SU-DHL-6 (cell line): Measurements from ENCODE around the gene ACTR6.
"Not testable (repeated sequence)": the region's sequence is repeated elsewhere in the genome, so short reads cannot be mapped to it uniquely, and the experiment has no call there.

Experiments used
- H2AFZ ChIP-seq: fragments of 200-600 bp; sonication (generic); 2 replicates; pipeline ENCODE4 v1.6.1; 2014; ENCODE audit warnings: low read depth, mild to moderate bottlenecking, moderate library complexity, mixed read lengths, antibody characterized with exemption, low read length; ENCODE audit not compliant: severe bottlenecking
- H3F3A ChIP-seq: fragments of 200-600 bp; shearing (Covaris generic); 2 replicates; pipeline ENCODE4 v1.6.0; 2016; ENCODE audit warnings: antibody characterized with exemption, mild to moderate bottlenecking; ENCODE audit not compliant: insufficient read depth
- H3K27ac ChIP-seq: fragments of 200-600 bp; sonication (generic); 2 replicates; pipeline ENCODE4 v1.5.1; 2016; ENCODE audit warnings: low read depth, mild to moderate bottlenecking, low read length, moderate library complexity, mixed read lengths
- H3K27me3 ChIP-seq: fragments of 200-600 bp; sonication (generic), shearing (Covaris generic); 2 replicates; pipeline ENCODE4 v1.6.0; 2014; ENCODE audit warnings: mild to moderate bottlenecking, low read length
- H3K36me3 ChIP-seq: fragments of 200-600 bp; sonication (generic); 2 replicates; pipeline ENCODE4 v1.6.1; 2014; ENCODE audit warnings: mild to moderate bottlenecking, low read length, mixed read lengths
- H3K4me2 ChIP-seq: fragments of 300-600, 200-600 bp; shearing (Covaris generic), sonication (generic); 2 replicates; pipeline ENCODE4 v1.6.0; 2014; ENCODE audit warnings: low read length, low read depth, mild to moderate bottlenecking; ENCODE audit not compliant: poor library complexity, severe bottlenecking
- H3K4me3 ChIP-seq: fragments of 200-600 bp; sonication (generic); 2 replicates; pipeline ENCODE4 v1.5.1; 2014; ENCODE audit warnings: antibody characterized with exemption, low read length, mild to moderate bottlenecking, mixed read lengths; ENCODE audit not compliant: insufficient read depth, poor library complexity, severe bottlenecking
- H3K79me2 ChIP-seq: fragments of 200-600 bp; sonication (generic); 2 replicates; pipeline ENCODE4 v1.6.1; 2014; ENCODE audit warnings: mild to moderate bottlenecking, low read length, moderate library complexity; ENCODE audit not compliant: insufficient read depth
- H3K9ac ChIP-seq: fragments of 200-600 bp; sonication (generic); 2 replicates; pipeline ENCODE4 v1.7.0; 2014; ENCODE audit warnings: mild to moderate bottlenecking, low read length
- H3K9me2 ChIP-seq: fragments of 200-600 bp; sonication (generic); replicated peaks from 2 replicates; pipeline ENCODE4 v1.6.1; 2014; ENCODE audit warnings: low read length; ENCODE audit not compliant: insufficient read depth
- H3K9me3 ChIP-seq: fragments of 200-600 bp; sonication (generic); 2 replicates; pipeline ENCODE4 v1.6.1; 2014; ENCODE audit warnings: low read length, mixed read lengths; ENCODE audit not compliant: insufficient read depth
- H4K20me1 ChIP-seq: fragments of 200-600 bp; sonication (generic); 2 replicates; pipeline ENCODE4 v1.6.1; 2014; ENCODE audit warnings: low read depth, mild to moderate bottlenecking, antibody characterized with exemption, low read length, moderate library complexity, mixed read lengths
- CTCF ChIP-seq: fragments of 200-600 bp; sonication (generic); IDR thresholded peaks from one replicate; pipeline ENCODE4 v1.5.1; 2017; ENCODE audit warnings: antibody characterized with exemption, mild to moderate bottlenecking, low read length, moderate library complexity; ENCODE audit not compliant: insufficient read depth, poor library complexity, severe bottlenecking
- EZH2phosphoT487 ChIP-seq: fragments of 200-600 bp; sonication (generic), shearing (Covaris generic); conservative IDR thresholded peaks from 2 replicates; pipeline ENCODE4 v1.6.1; 2018; ENCODE audit warnings: mild to moderate bottlenecking, antibody characterized with exemption, low read length, moderate library complexity, mixed read lengths

The ACTR6 gene

GRCh38 chr12:100254876-100255275 is 54.3 kb downstream of the ACTR6 start:
- Histone ChIP-seq H3K9ac (no peak overlapping the region), H3K27me3 (no peaks in the 10 kb centered on the region), H3K4me2 (no peak overlapping the region), H3K4me3 (no peak overlapping the region), H3K9me3 (no peaks in the 10 kb centered on the region), H3F3A (no peaks in the 10 kb centered on the region), H3K9me2 (no peaks in the 10 kb centered on the region), H3K36me3 (no peaks in the 10 kb centered on the region), H2AFZ (no peak overlapping the region), H4K20me1 (no peaks in the 10 kb centered on the region), H3K79me2 (no peaks in the 10 kb centered on the region), H3K27ac (no peak overlapping the region)
- TF ChIP-seq EZH2phosphoT487 (no peak), CTCF (no peak)

- H3K9ac ChIP-seq: no peak overlapping the region
- no peaks in the 10 kb centered on the region for H3K36me3 ChIP-seq
- no peak overlapping the region for H3K4me2 ChIP-seq
- no peak overlapping the region for H3K27ac ChIP-seq
- H4K20me1 ChIP-seq: no peaks in the 10 kb centered on the region
- no peaks in the 10 kb centered on the region for H3K9me2 ChIP-seq
- H3K4me3 ChIP-seq: no peak overlapping the region
- TF ChIP-seq EZH2phosphoT487: no peak
- TF ChIP-seq CTCF: no peak
- no peaks in the 10 kb centered on the region for H3F3A ChIP-seq
- H3K79me2 ChIP-seq: no peaks in the 10 kb centered on the region
- no peaks in the 10 kb centered on the region for H3K9me3 ChIP-seq
- H2AFZ ChIP-seq: no peak overlapping the region
- no peaks in the 10 kb centered on the region for H3K27me3 ChIP-seq
Observed at GRCh38 chr12:100258127-100258526, 57.5 kb downstream of the ACTR6 start.

- no peak overlapping the region for H3K27ac ChIP-seq
- no peak overlapping the region for H3K9ac ChIP-seq
- H4K20me1 ChIP-seq: peaks cover 3% of the 10 kb centered on the region; the same call in 1 of the 2 replicates
- H3K9me2 ChIP-seq: no peaks in the 10 kb centered on the region
- peaks cover 8% of the 10 kb centered on the region for H3K79me2 ChIP-seq
- no peaks in the 10 kb centered on the region for H3F3A ChIP-seq
- H3K4me2 ChIP-seq: no peak overlapping the region
- no peak overlapping the region for H3K4me3 ChIP-seq
- no peak overlapping the region for H2AFZ ChIP-seq
- H3K9me3 ChIP-seq: no peaks in the 10 kb centered on the region
- TF ChIP-seq CTCF (no peak), EZH2phosphoT487 (no peak)
- H3K36me3 ChIP-seq: no peaks in the 10 kb centered on the region
- H3K27me3 ChIP-seq: no peaks in the 10 kb centered on the region
Observed at GRCh38 chr12:100263131-100263530, 62.5 kb downstream of the ACTR6 start.

GRCh38 chr12:100265107-100265506 is 64.5 kb downstream of the ACTR6 start:
- H3K4me3 ChIP-seq, H3K9ac ChIP-seq, H3K4me2 ChIP-seq, H3K27me3 ChIP-seq, H3K9me2 ChIP-seq, H3K27ac ChIP-seq, H3K9me3 ChIP-seq, H3F3A ChIP-seq, H2AFZ ChIP-seq, H3K36me3 ChIP-seq: not testable (repeated sequence)
- Histone ChIP-seq H3K79me2 (peaks cover 28% of the 10 kb centered on the region), H4K20me1 (peaks cover 14% of the 10 kb centered on the region)
